HepG2 (cell line): ENCODE results near the gene MCF2L. TPM values are rescaled to one million over a fixed set of nuclear protein-coding genes. Genes with fewer than 3 reads are reported as not detected.

ENCODE experiments used
- ELF3 ChIP-seq: IDR thresholded peaks from 2 replicates; pipeline ENCODE4 v1.6.1; 2016; ENCODE audit warnings: missing genetic modification reagents, missing compliant biosample characterization
- IRF1 ChIP-seq: sonication (generic); formaldehyde crosslinking; IDR thresholded peaks from 2 replicates; pipeline ENCODE4 v1.4.0; 2020; ENCODE audit warnings: low read depth, mild to moderate bottlenecking, missing genetic modification reagents
- KAT8 ChIP-seq: IDR thresholded peaks from 2 replicates; pipeline ENCODE4 v1.6.1; 2016; ENCODE audit warnings: missing genetic modification reagents, missing compliant biosample characterization
- KDM5A ChIP-seq: fragments of 200-600 bp; sonication (generic); IDR thresholded peaks from 2 replicates; pipeline ENCODE4 v1.7.0; 2018; ENCODE audit warnings: antibody characterized with exemption, mild to moderate bottlenecking, low read length, borderline replicate concordance
- MYNN ChIP-seq: sonication (generic); formaldehyde crosslinking; IDR thresholded peaks from 2 replicates; pipeline ENCODE4 v1.4.0; 2020; ENCODE audit warnings: mild to moderate bottlenecking, low read depth, missing genetic modification reagents
- NFE2L1 ChIP-seq: sonication (generic); formaldehyde crosslinking; IDR thresholded peaks from 2 replicates; pipeline ENCODE4 v1.4.0; 2020; ENCODE audit warnings: missing genetic modification reagents, mild to moderate bottlenecking, borderline replicate concordance
- RFXAP ChIP-seq: sonication (generic); formaldehyde crosslinking; IDR thresholded peaks from 2 replicates; pipeline ENCODE4 v1.4.0; 2020; ENCODE audit warnings: missing genetic modification reagents, borderline replicate concordance
- RNF219 ChIP-seq: sonication (generic); formaldehyde crosslinking; IDR thresholded peaks from 2 replicates; pipeline ENCODE4 v1.5.0; 2020; ENCODE audit warnings: mild to moderate bottlenecking, missing genetic modification reagents
- THYN1 ChIP-seq: sonication (generic); formaldehyde crosslinking; IDR thresholded peaks from 2 replicates; pipeline ENCODE4 v1.8.1; 2023; ENCODE audit warnings: low read depth, mild to moderate bottlenecking, moderate library complexity, missing genetic modification reagents, borderline replicate concordance
- ZGPAT ChIP-seq: IDR thresholded peaks from 2 replicates; pipeline ENCODE4 v1.6.1; 2016; ENCODE audit warnings: mild to moderate bottlenecking
- ZNF282 ChIP-seq: fragments of 450-650 bp; IDR thresholded peaks from 2 replicates; pipeline ENCODE4 v1.6.1; 2018; ENCODE audit not compliant: partially characterized antibody
- ZNF333 ChIP-seq: sonication (generic); formaldehyde crosslinking; IDR thresholded peaks from 2 replicates; pipeline ENCODE4 v1.4.0; 2020; ENCODE audit warnings: mild to moderate bottlenecking, missing genetic modification reagents, borderline replicate concordance
- ZNF33B ChIP-seq: sonication (generic); formaldehyde crosslinking; IDR thresholded peaks from 2 replicates; pipeline ENCODE4 v1.5.1; 2020; ENCODE audit warnings: mild to moderate bottlenecking, missing genetic modification reagents
- ZNF619 ChIP-seq: sonication (generic); formaldehyde crosslinking; IDR thresholded peaks from 2 replicates; pipeline ENCODE4 v1.4.0; 2020; ENCODE audit warnings: mild to moderate bottlenecking, missing genetic modification reagents
- ZNF770 ChIP-seq: sonication (generic); formaldehyde crosslinking; IDR thresholded peaks from 2 replicates; pipeline ENCODE4 v1.5.0; 2020; ENCODE audit warnings: mild to moderate bottlenecking, missing genetic modification reagents
- ZNF800 ChIP-seq: sonication (generic); formaldehyde crosslinking; IDR thresholded peaks from 2 replicates; pipeline ENCODE4 v1.4.0; 2020; ENCODE audit warnings: missing genetic modification reagents
- ZNF839 ChIP-seq: sonication (generic); formaldehyde crosslinking; IDR thresholded peaks from 2 replicates; pipeline ENCODE4 v1.4.0; 2020; ENCODE audit warnings: missing genetic modification reagents, mild to moderate bottlenecking, borderline replicate concordance
- polyA plus RNA-seq, 8 experiments: library from polyadenylated mRNA; depleted of rRNA in 3 of 8; stranded (reverse) in 7 of 8; unstranded in 1 of 8; fragments of >200 nt; fragmentation: Illumina TruSeq in 4 of 8; extraction: Trizol in 4 of 8; gene quantifications; 2 replicates each; pipeline versions ENCODE4 v1.2.1 to v1.2.3, GENCODE V29; 2011 to 2016; ENCODE audit warnings: low read depth in 4 of 8, missing spikeins in 1 of 8, mixed read lengths in 1 of 8; ENCODE audit not compliant: insufficient read depth in 1 of 8
- total RNA-seq, 5 experiments: library from RNA; depleted of rRNA; stranded (reverse); fragments of >200 nt; fragmentation: Illumina TruSeq; extraction: Trizol; gene quantifications; 2 replicates each; pipeline ENCODE4 v1.2.3, GENCODE V29; 2016; ENCODE audit warnings: low read depth in 1 of 5

Gene MCF2L
- total and polyA plus RNA-seq, 2 of the 13 experiments (the other 11 are each of a cell fraction or from before 2014, with no cell fraction given) = 19.4 to 28.4 TPM

- TF ChIP-seq RNF219 (CRISPR knock-in tag) (no peak), NFE2L1 (CRISPR knock-in tag) (no peak), THYN1 (CRISPR knock-in tag) (no peak), MYNN (CRISPR knock-in tag) (no peak), ZNF282 (no peak), ZNF800 (CRISPR knock-in tag) (peak; percentile 64; the same call in 1 of the 2 replicates), ELF3 (CRISPR knock-in tag) (peak; percentile 96), ZNF333 (CRISPR knock-in tag) (0 out of 2 replicates have a peak, but pooled peaks have one; percentile 30), ZNF770 (peak; percentile 51), ZNF839 (CRISPR knock-in tag) (no peak), ZNF33B (CRISPR knock-in tag) (peak; percentile 52; the same call in 1 of the 2 replicates), IRF1 (no peak), RFXAP (CRISPR knock-in tag) (no peak; the same call in 1 of the 2 replicates), KDM5A (no peak), ZNF619 (peak; percentile 79; the same call in 1 of the 2 replicates), KAT8 (CRISPR knock-in tag) (peak; percentile 90), ZGPAT (CRISPR knock-in tag) (peak; percentile 92)
These were observed 170.0 kb downstream of the MCF2L start (continued) for GRCh38 chr13:113138792-113139551.
